ENCODE results near the gene DPEP1.
"Not testable (repeated sequence)": the region's sequence is repeated elsewhere in the genome, so short reads cannot be mapped to it uniquely, and the experiment has no call there.

The DPEP1 gene

GRCh38 chr16:89579351-89579750, 34.1 kb upstream of the DPEP1 start:
- no peak for DNase-seq

GRCh38 chr16:89581045-89581695, 32.3 kb upstream of the DPEP1 start:
- peak; percentile 97 for DNase-seq

- DNase-seq, result peak; percentile 55
Observed at GRCh38 chr16:89581861-89582563, 31.4 kb upstream of the DPEP1 start.

GRCh38 chr16:89582614-89583196, 30.7 kb upstream of the DPEP1 start:
- no peak for DNase-seq

- no peak for DNase-seq
Observed at GRCh38 chr16:89583197-89583894, 30.1 kb upstream of the DPEP1 start.

- no peak for DNase-seq
Observed at GRCh38 chr16:89583895-89584644, 29.4 kb upstream of the DPEP1 start.

- no peak for DNase-seq
Observed at GRCh38 chr16:89584768-89585549, 28.5 kb upstream of the DPEP1 start.

GRCh38 chr16:89586218-89586617, 27.2 kb upstream of the DPEP1 start:
- no peak for DNase-seq

GRCh38 chr16:89586853-89587252, 26.6 kb upstream of the DPEP1 start:
- no peak for DNase-seq

GRCh38 chr16:89587676-89588075, 25.8 kb upstream of the DPEP1 start:
- DNase-seq, result not testable (repeated sequence)

GRCh38 chr16:89588413-89589109, 24.9 kb upstream of the DPEP1 start:
- no peak for DNase-seq

GRCh38 chr16:89589241-89589926, 24.1 kb upstream of the DPEP1 start:
- DNase-seq, result no peak

GRCh38 chr16:89593841-89594240, 19.6 kb upstream of the DPEP1 start:
- DNase-seq, result no peak

- no peak for DNase-seq
Observed at GRCh38 chr16:89595330-89596060, 17.9 kb upstream of the DPEP1 start.

- DNase-seq, result no peak
Observed at GRCh38 chr16:89596061-89596689, 17.3 kb upstream of the DPEP1 start.

GRCh38 chr16:89596957-89597649, 16.3 kb upstream of the DPEP1 start:
- DNase-seq, result no peak

GRCh38 chr16:89598199-89598598, 15.2 kb upstream of the DPEP1 start:
- DNase-seq, result peak; percentile 28

- DNase-seq, result no peak
Observed at GRCh38 chr16:89599451-89599858, 14.0 kb upstream of the DPEP1 start.

- DNase-seq, result no peak
Observed at GRCh38 chr16:89599902-89600301, 13.5 kb upstream of the DPEP1 start.

Measured in fibroblast of skin of right quadriceps (primary cell).